Sigmoid colon (tissue), 3 donors: ENCODE data around the gene TTLL13.

Experiments used
- CTCF ChIP-seq, 4 experiments: fragments of 450-650 bp in 3 of 4; fragments of 200-600 bp in 1 of 4; IDR thresholded peaks; one replicate each; pipeline ENCODE4 v1.5.1; 2016 to 2019; ENCODE audit warnings: antibody characterized with exemption in 4 of 4, mild to moderate bottlenecking in 3 of 4, moderate library complexity in 2 of 4
- POLR2A ChIP-seq, 2 donors: fragments of 450-650 bp; IDR thresholded peaks; one replicate each; pipeline ENCODE4 v1.6.1; 2016; ENCODE audit warnings: antibody characterized with exemption in 2 of 2, mild to moderate bottlenecking in 2 of 2, moderate library complexity in 2 of 2

- TF ChIP-seq POLR2A (IDR thresholded peaks at IDR 0.05), result no peak
- no peak for TF ChIP-seq CTCF (IDR thresholded peaks at IDR 0.05)
These were observed 5.3 kb upstream of the TTLL13 start for GRCh38 chr15:90243943-90244639.
